Upper lobe of left lung (tissue), 4 donors: ENCODE data around the gene CIRBP.
A peak's percentile ranks its signal among the peaks of the same experiment; 100 is the strongest.

Experiments
- CTCF ChIP-seq, 6 experiments: fragments of 450-650 bp in 4 of 6; fragments of 200-600 bp in 2 of 6; sonication (generic) in 2 of 6; IDR thresholded peaks; one replicate each; pipeline ENCODE4 v1.5.1; 2016 to 2019; ENCODE audit warnings: antibody characterized with exemption in 6 of 6
- POLR2AphosphoS5 ChIP-seq, 2 donors: sonication (generic); formaldehyde crosslinking; IDR thresholded peaks; one replicate each; pipeline ENCODE4 v1.5.1; 2017; ENCODE audit warnings: antibody characterized with exemption in 2 of 2

DNA sequence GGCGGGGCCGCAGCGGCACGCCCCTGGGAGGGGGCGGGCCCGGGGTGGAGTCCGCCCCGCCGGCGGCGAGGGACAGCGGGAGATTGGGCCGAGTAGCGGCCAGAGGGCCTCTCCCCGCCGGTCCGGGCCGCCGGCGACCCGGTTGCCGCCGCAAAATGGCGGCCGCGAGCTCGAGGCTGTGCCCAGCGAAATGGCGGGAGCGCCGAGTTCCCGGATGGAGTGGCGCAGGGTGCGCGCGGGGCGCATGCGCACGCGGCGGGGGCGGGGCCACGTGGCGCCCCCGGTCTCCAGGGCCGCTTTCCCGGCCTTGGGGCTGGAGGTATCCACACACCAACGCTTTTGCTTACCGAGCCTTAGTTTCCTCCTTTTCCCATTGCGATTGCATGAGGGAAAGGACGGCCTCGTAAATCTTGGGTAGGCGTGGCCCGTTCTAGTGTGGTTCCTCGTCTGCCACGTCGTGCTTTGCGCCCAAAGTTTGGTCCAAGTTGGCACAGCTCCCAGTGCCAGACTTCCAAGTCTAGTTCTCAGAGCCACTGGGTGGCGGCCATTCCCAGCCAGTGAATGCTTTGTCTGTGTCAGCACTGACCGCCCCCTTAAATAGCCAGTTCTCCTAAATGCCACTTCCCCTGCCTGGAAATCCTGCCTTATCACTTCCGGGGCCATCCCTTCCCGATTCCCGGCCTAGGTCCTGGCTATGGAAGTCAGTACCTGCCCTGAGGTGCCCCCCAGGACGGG, 513 bp downstream of the CIRBP start:
- peak in 1 of 6 experiments; percentile 21 for TF ChIP-seq CTCF (IDR thresholded peaks at IDR 0.05)
- TF ChIP-seq POLR2AphosphoS5 (IDR thresholded peaks at IDR 0.05) = peak; percentile 7 to 75
